GM12878 (cell line): ENCODE results near the gene SULF2. TPM values are rescaled to one million over a fixed set of nuclear protein-coding genes. Genes with fewer than 3 reads are reported as not detected.

Experiments
- ATAC-seq: fragments of 200-7000 bp; cut with Tn5 transposase; 3 replicates; pipeline ENCODE4 v1.9.1; 2020; ENCODE audit warnings: mild to moderate bottlenecking, moderate library complexity
- BruUV-seq: library from RNA; stranded (reverse); fragments of 400-500 nt; replicated peaks from 2 replicates; lab custom pipeline; 2021; lab: Mats Ljungman, UMichigan
- CTCF ChIA-PET: fragments of 300-600 bp; sonication (Branson Sonifier 250); formaldehyde crosslinking; extraction: SDS; loops from one replicate; lab custom pipeline; 2021; ENCODE audit warnings: inconsistent platforms; lab: Yijun Ruan, JAX
- POLR2A ChIA-PET: fragments of 350-600 bp; formaldehyde crosslinking; extraction: SDS; loops from one replicate; lab custom pipeline; 2021; ENCODE audit warnings: inconsistent platforms; lab: Charles Lee
- RAD21 ChIA-PET: fragments of 300-600 bp; sonication (Branson Sonifier 250); formaldehyde crosslinking; loops from one replicate; lab custom pipeline; 2023; ENCODE audit warnings: antibody characterized with exemption; ENCODE audit not compliant: unreplicated experiment; lab: Charles Lee
- SMC1A ChIA-PET: fragments of 300-600 bp; sonication (Branson Sonifier 250); formaldehyde crosslinking; loops from one replicate; lab custom pipeline; 2023; ENCODE audit not compliant: unreplicated experiment, uncharacterized antibody; lab: Charles Lee
- DNase-seq: peaks from one replicate; pipeline ENCODE4 v3.0.0-alpha.2; 2011; ENCODE audit warnings: low read depth, low spot score
- FAIRE-seq: peaks from 3 replicates; lab custom pipeline; 2011; peaks lifted over from hg19 to GRCh38; lab: Jason Lieb, UNC
- H2AFZ ChIP-seq: 2 replicates; pipeline ENCODE4 v1.6.0; 2011; ENCODE audit warnings: low read depth, low read length, control low read depth; ENCODE audit not compliant: control insufficient read depth
- H3K27ac ChIP-seq: 2 replicates; pipeline ENCODE4 v1.5.1; 2011; ENCODE audit warnings: control low read depth; ENCODE audit not compliant: control insufficient read depth, insufficient read depth
- H3K27me3 ChIP-seq, 2 experiments: replicated peaks in 1 of 2; 2 replicates each; pipeline versions ENCODE4 v1.6.0 to v1.6.1; 2011; ENCODE audit warnings: low read length in 1 of 2; ENCODE audit not compliant: control insufficient read depth in 2 of 2, insufficient read depth in 2 of 2
- H3K36me3 ChIP-seq, 2 experiments: 2 replicates each; pipeline ENCODE4 v1.5.1; 2011; ENCODE audit warnings: low read length in 1 of 2; ENCODE audit not compliant: control insufficient read depth in 2 of 2, insufficient read depth in 2 of 2
- H3K4me1 ChIP-seq: 2 replicates; pipeline ENCODE4 v1.6.1; 2011; ENCODE audit warnings: mild to moderate bottlenecking, low read length, moderate library complexity, mixed read lengths; ENCODE audit not compliant: control insufficient read depth, insufficient read depth
- H3K4me2 ChIP-seq: 2 replicates; pipeline ENCODE4 v1.6.0; 2011; ENCODE audit warnings: control low read depth; ENCODE audit not compliant: control insufficient read depth, insufficient read depth
- H3K4me3 ChIP-seq: fragments of 200-600 bp; sonication (generic); 2 replicates; pipeline ENCODE4 v1.5.1; 2016
- H3K79me2 ChIP-seq: 2 replicates; pipeline ENCODE4 v1.6.0; 2011; ENCODE audit warnings: low read length; ENCODE audit not compliant: control insufficient read depth, insufficient read depth
- H3K9ac ChIP-seq: 2 replicates; pipeline ENCODE4 v1.8.0; 2011; ENCODE audit warnings: low read length, control low read depth, mixed read lengths; ENCODE audit not compliant: control insufficient read depth, insufficient read depth
- H3K9me3 ChIP-seq: replicated peaks from 3 replicates; pipeline ENCODE4 v1.5.1; 2011; ENCODE audit warnings: mild to moderate bottlenecking, low read length; ENCODE audit not compliant: control insufficient read depth, insufficient read depth
- H4K20me1 ChIP-seq: 2 replicates; pipeline ENCODE4 v1.6.0; 2011; ENCODE audit not compliant: control insufficient read depth, insufficient read depth
- ATF7 ChIP-seq: fragments of 450-650 bp; IDR thresholded peaks from 2 replicates; pipeline ENCODE4 v1.6.1; 2016; ENCODE audit warnings: low read depth, mild to moderate bottlenecking
- ETV6 ChIP-seq, 2 experiments: fragments of 450-650 bp in 1 of 2; IDR thresholded peaks in 1 of 2; conservative IDR thresholded peaks in 1 of 2; 2 replicates each; pipeline ENCODE4 v1.6.1; 2014; ENCODE audit warnings: antibody characterized with exemption in 1 of 2, borderline replicate concordance in 1 of 2, low read depth in 1 of 2, mild to moderate bottlenecking in 1 of 2, moderate library complexity in 1 of 2
- NFXL1 ChIP-seq: fragments of 450-650 bp; IDR thresholded peaks from 2 replicates; pipeline ENCODE4 v1.6.1; 2017; ENCODE audit warnings: antibody characterized with exemption, mild to moderate bottlenecking, borderline replicate concordance
- RAD21 ChIP-seq: IDR thresholded peaks from 2 replicates; pipeline ENCODE4 v1.6.1; 2011; ENCODE audit warnings: mild to moderate bottlenecking, low read depth, low read length, moderate library complexity; ENCODE audit not compliant: insufficient read depth
- YY1 ChIP-seq: IDR thresholded peaks from 2 replicates; pipeline ENCODE4 v1.6.1; 2011; ENCODE audit warnings: low read depth, mild to moderate bottlenecking, low read length
- WGBS: methylation state at CpG from one replicate; pipeline ENCODE4 v1.1.6; 2016; ENCODE audit warnings: low lambda C conversion rate; ENCODE audit not compliant: insufficient replicate concordance, insufficient coverage; ENCODE audit errors: missing lambda C conversion rate; 5-methylcytosine and 5-hydroxymethylcytosine counted together
- in situ Hi-C: fragments of 300-500 bp; cut with MboI; formaldehyde crosslinking; loops from 9 replicates; pipeline ENCODE4 v1.14.3; 2018; ENCODE audit warnings: mixed read lengths
- intact Hi-C: fragments of 100-400 bp; cut with micrococcal nuclease; formaldehyde crosslinking; loops from one replicate; pipeline ENCODE4 v1.14.2; 2022; ENCODE audit not compliant: unreplicated experiment
- polyA plus RNA-seq, 11 experiments: library from polyadenylated mRNA; depleted of rRNA in 4 of 11; unstranded in 6 of 11; stranded (reverse) in 5 of 11; fragments of >200 nt; fragmentation: Nextera tagmentation in 4 of 11; fragmentation: Illumina TruSeq in 1 of 11; extraction: Ambion mirVana in 4 of 11; extraction: Trizol in 1 of 11; gene quantifications; 1 replicate in 1 of 11; 2 replicates in 10 of 11; pipeline versions ENCODE4 v1.2.1 to v1.2.3, GENCODE V29; 2011 to 2016; ENCODE audit warnings: inconsistent platforms in 2 of 11, missing spikeins in 2 of 11, low read depth in 1 of 11
- total RNA-seq, 4 experiments: library from RNA; depleted of rRNA in 3 of 4; stranded (reverse); fragments of >200 nt in 3 of 4; fragmentation: Illumina TruSeq in 1 of 4; extraction: Trizol in 1 of 4; gene quantifications; 2 replicates each; pipeline versions ENCODE4 v1.2.1 to v1.2.3, GENCODE V29; 2013 to 2021
- TF ChIP-seq, protein P1 (sequence below): IDR thresholded peaks from 2 replicates; pipeline ENCODE4 v1.6.1; 2012; ENCODE audit warnings: improper control_type of control experiment, low read depth, low read length; ENCODE audit not compliant: insufficient replicate concordance
- TF ChIP-seq, protein P2 (sequence below): fragments of 450-650 bp; IDR thresholded peaks from 2 replicates; pipeline ENCODE4 v1.6.1; 2017; ENCODE audit warnings: mild to moderate bottlenecking, moderate library complexity

Gene SULF2
- total and polyA plus RNA-seq, 10 of the 15 experiments (the other 5 are each of a cell fraction or from before 2014, with no cell fraction given): 0.69 to 4.1 (median 1.6) TPM

DNA sequence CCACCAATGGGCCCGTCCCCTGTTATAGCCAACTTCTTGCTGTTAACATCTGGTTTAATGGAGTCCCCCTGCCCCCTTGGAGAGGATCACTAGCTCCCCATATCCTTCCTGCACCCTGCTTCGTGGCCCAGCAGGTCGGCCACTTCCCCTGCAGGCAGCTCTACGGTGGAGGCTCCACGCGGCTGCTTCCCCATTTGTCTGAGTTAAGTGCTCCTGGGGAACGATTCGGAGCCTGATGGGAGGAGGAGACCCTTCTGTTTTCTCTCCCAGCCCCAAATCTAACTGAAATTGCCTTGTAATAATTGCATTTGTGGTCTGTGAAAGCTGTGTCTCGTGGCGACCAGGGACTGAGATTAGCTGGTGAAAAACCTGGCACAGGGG lies 74.6 kb downstream of the SULF2 start (continued):
- TF ChIP-seq ATF7: no peak
- TF ChIP-seq, all 136 proteins: peak for 2

GRCh38 chr20:47708953-47709833 lies 76.1 kb downstream of the SULF2 start:
- no peaks in the 10 kb centered on the region for H4K20me1 ChIP-seq
- 38% methylated on average over 10 of the region's 10 CpGs for WGBS
- ATAC-seq (no peak), FAIRE-seq (no peak), DNase-seq (no peak)
- ChIA-PET RAD21 (interaction anchor here (0.9 to 1.4 kb wide), 4 partner anchors 14 to 912 kb away, joined by 3 to 6 read pairs (median 3); no protein-coding TSS in a partner anchor), SMC1A (interaction anchor here (0.7 to 3.0 kb wide), 14 partner anchors 9 to 1350 kb away, joined by 3 to 19 read pairs (median 3); no protein-coding TSS in a partner anchor), CTCF (interaction anchor here (0.6 to 5.1 kb wide), 9 partner anchors 10 to 513 kb away, joined by 3 to 74 read pairs (median 3); no protein-coding TSS in a partner anchor), POLR2A (no interaction called here)
- in situ Hi-C loops (no loop called here), intact Hi-C loops (no loop called here)
- peaks cover 36% of the 10 kb centered on the region for H3K4me1 ChIP-seq
- no peak overlapping the region for H3K27ac ChIP-seq
- H3K36me3 ChIP-seq: no peaks in the 10 kb centered on the region
- no peak overlapping the region for H2AFZ ChIP-seq
- no peaks in the 10 kb centered on the region for H3K9me3 ChIP-seq
- H3K79me2 ChIP-seq: no peaks in the 10 kb centered on the region
- H3K9ac ChIP-seq: no peak overlapping the region
- H3K27me3 ChIP-seq: no peaks in the 10 kb centered on the region
- H3K4me2 ChIP-seq: peak overlapping the region; percentile 58; the same call in 1 of the 2 replicates
- TF ChIP-seq RAD21 (no peak), ETV6 (conservative IDR thresholded peaks at IDR 0.05 in 1 of 2, IDR thresholded peaks at IDR 0.05 in 1 of 2; ENCODE audit: borderline replicate concordance in 1 of 2, low read depth in 1 of 2) (peak in 1 of 2 experiments; percentile 68; a peak in 1 of 4 replicates), YY1 (0 out of 2 replicates have a peak, but pooled peaks have one; percentile 22), NFXL1 (0 out of 2 replicates have a peak, but pooled peaks have one; percentile 75)
- TF ChIP-seq, protein P1, sequence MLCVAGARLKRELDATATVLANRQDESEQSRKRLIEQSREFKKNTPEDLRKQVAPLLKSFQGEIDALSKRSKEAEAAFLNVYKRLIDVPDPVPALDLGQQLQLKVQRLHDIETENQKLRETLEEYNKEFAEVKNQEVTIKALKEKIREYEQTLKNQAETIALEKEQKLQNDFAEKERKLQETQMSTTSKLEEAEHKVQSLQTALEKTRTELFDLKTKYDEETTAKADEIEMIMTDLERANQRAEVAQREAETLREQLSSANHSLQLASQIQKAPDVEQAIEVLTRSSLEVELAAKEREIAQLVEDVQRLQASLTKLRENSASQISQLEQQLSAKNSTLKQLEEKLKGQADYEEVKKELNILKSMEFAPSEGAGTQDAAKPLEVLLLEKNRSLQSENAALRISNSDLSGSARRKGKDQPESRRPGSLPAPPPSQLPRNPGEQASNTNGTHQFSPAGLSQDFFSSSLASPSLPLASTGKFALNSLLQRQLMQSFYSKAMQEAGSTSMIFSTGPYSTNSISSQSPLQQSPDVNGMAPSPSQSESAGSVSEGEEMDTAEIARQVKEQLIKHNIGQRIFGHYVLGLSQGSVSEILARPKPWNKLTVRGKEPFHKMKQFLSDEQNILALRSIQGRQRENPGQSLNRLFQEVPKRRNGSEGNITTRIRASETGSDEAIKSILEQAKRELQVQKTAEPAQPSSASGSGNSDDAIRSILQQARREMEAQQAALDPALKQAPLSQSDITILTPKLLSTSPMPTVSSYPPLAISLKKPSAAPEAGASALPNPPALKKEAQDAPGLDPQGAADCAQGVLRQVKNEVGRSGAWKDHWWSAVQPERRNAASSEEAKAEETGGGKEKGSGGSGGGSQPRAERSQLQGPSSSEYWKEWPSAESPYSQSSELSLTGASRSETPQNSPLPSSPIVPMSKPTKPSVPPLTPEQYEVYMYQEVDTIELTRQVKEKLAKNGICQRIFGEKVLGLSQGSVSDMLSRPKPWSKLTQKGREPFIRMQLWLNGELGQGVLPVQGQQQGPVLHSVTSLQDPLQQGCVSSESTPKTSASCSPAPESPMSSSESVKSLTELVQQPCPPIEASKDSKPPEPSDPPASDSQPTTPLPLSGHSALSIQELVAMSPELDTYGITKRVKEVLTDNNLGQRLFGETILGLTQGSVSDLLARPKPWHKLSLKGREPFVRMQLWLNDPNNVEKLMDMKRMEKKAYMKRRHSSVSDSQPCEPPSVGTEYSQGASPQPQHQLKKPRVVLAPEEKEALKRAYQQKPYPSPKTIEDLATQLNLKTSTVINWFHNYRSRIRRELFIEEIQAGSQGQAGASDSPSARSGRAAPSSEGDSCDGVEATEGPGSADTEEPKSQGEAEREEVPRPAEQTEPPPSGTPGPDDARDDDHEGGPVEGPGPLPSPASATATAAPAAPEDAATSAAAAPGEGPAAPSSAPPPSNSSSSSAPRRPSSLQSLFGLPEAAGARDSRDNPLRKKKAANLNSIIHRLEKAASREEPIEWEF: no peak
- TF ChIP-seq, protein P2, sequence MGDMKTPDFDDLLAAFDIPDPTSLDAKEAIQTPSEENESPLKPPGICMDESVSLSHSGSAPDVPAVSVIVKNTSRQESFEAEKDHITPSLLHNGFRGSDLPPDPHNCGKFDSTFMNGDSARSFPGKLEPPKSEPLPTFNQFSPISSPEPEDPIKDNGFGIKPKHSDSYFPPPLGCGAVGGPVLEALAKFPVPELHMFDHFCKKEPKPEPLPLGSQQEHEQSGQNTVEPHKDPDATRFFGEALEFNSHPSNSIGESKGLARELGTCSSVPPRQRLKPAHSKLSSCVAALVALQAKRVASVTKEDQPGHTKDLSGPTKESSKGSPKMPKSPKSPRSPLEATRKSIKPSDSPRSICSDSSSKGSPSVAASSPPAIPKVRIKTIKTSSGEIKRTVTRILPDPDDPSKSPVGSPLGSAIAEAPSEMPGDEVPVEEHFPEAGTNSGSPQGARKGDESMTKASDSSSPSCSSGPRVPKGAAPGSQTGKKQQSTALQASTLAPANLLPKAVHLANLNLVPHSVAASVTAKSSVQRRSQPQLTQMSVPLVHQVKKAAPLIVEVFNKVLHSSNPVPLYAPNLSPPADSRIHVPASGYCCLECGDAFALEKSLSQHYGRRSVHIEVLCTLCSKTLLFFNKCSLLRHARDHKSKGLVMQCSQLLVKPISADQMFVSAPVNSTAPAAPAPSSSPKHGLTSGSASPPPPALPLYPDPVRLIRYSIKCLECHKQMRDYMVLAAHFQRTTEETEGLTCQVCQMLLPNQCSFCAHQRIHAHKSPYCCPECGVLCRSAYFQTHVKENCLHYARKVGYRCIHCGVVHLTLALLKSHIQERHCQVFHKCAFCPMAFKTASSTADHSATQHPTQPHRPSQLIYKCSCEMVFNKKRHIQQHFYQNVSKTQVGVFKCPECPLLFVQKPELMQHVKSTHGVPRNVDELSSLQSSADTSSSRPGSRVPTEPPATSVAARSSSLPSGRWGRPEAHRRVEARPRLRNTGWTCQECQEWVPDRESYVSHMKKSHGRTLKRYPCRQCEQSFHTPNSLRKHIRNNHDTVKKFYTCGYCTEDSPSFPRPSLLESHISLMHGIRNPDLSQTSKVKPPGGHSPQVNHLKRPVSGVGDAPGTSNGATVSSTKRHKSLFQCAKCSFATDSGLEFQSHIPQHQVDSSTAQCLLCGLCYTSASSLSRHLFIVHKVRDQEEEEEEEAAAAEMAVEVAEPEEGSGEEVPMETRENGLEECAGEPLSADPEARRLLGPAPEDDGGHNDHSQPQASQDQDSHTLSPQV: no peak
- no peak overlapping the region for H3K4me3 ChIP-seq
- no TSS peak for BruUV-seq
